ENCODE data around the gene STK25. TPM values are rescaled to one million over a fixed set of nuclear protein-coding genes. Genes with fewer than 3 reads are reported as not detected.

The STK25 gene
- total RNA-seq, 1 donor: 143 TPM

GRCh38 chr2:241503776-241504392 is 4.5 kb downstream of the STK25 start:
- no peak for TF ChIP-seq CTCF (IDR thresholded peaks at IDR 0.05; ENCODE audit: insufficient read depth, low read length)
- no peak overlapping the region for H3K4me3 ChIP-seq (ENCODE audit: low read depth, low read length)
- DNase-seq (ENCODE audit: low read depth): no peak

GRCh38 chr2:241502281-241502680 is 6.1 kb downstream of the STK25 start:
- no peak for DNase-seq (ENCODE audit: low read depth)
- no peak for TF ChIP-seq CTCF (IDR thresholded peaks at IDR 0.05; ENCODE audit: insufficient read depth, low read length)
- H3K4me3 ChIP-seq (ENCODE audit: low read depth, low read length): no peak overlapping the region

- no peak for TF ChIP-seq CTCF (IDR thresholded peaks at IDR 0.05; ENCODE audit: insufficient read depth, low read length)
- H3K4me3 ChIP-seq (ENCODE audit: low read depth, low read length): no peak overlapping the region
- no peak for DNase-seq (ENCODE audit: low read depth)
Measured at GRCh38 chr2:241501551-241501950, 6.8 kb downstream of the STK25 start.

GRCh38 chr2:241501099-241501541 is 7.3 kb downstream of the STK25 start:
- no peak for DNase-seq (ENCODE audit: low read depth)
- no peak for TF ChIP-seq CTCF (IDR thresholded peaks at IDR 0.05; ENCODE audit: insufficient read depth, low read length)
- no peak overlapping the region for H3K4me3 ChIP-seq (ENCODE audit: low read depth, low read length)

- no peak for DNase-seq (ENCODE audit: low read depth)
- TF ChIP-seq CTCF (IDR thresholded peaks at IDR 0.05; ENCODE audit: insufficient read depth, low read length): no peak
- no peak overlapping the region for H3K4me3 ChIP-seq (ENCODE audit: low read depth, low read length)
Measured at GRCh38 chr2:241500431-241500975, 7.9 kb downstream of the STK25 start.

GRCh38 chr2:241500016-241500415 is 8.4 kb downstream of the STK25 start:
- DNase-seq (ENCODE audit: low read depth): no peak
- H3K4me3 ChIP-seq (ENCODE audit: low read depth, low read length): no peak overlapping the region
- TF ChIP-seq CTCF (IDR thresholded peaks at IDR 0.05; ENCODE audit: insufficient read depth, low read length): no peak
